H9 (cell line): ENCODE results near the gene OPRD1. TPM values are rescaled to one million over a fixed set of nuclear protein-coding genes. Genes with fewer than 3 reads are reported as not detected.

ENCODE experiments used
- DNase-seq: peaks from one replicate; pipeline ENCODE4 v3.0.0-alpha.2; 2017
- H2AFZ ChIP-seq: one replicate; pipeline ENCODE4 v1.6.1; 2013; ENCODE audit warnings: mild to moderate bottlenecking, low read length, control low read depth, moderate library complexity
- H2AK5ac ChIP-seq: 2 replicates; pipeline ENCODE4 v1.6.1; 2013; ENCODE audit warnings: low read length, control low read depth, mixed read lengths; ENCODE audit not compliant: insufficient read length
- H2BK120ac ChIP-seq: one replicate; pipeline ENCODE4 v1.6.1; 2013; ENCODE audit warnings: low read depth, mild to moderate bottlenecking, low read length, control low read depth, inconsistent platforms; ENCODE audit not compliant: poor library complexity, severe bottlenecking
- H2BK12ac ChIP-seq: 2 replicates; pipeline ENCODE4 v1.6.1; 2013; ENCODE audit warnings: low read length, control low read depth, mixed read lengths, low read depth; ENCODE audit not compliant: insufficient read length
- H2BK15ac ChIP-seq: 2 replicates; pipeline ENCODE4 v1.6.1; 2013; ENCODE audit warnings: low read depth, low read length, control low read depth
- H2BK20ac ChIP-seq: one replicate; pipeline ENCODE4 v1.6.1; 2013; ENCODE audit warnings: low read depth, mild to moderate bottlenecking, low read length, control low read depth, inconsistent platforms; ENCODE audit not compliant: poor library complexity, severe bottlenecking
- H2BK5ac ChIP-seq: 2 replicates; pipeline ENCODE4 v1.6.1; 2013; ENCODE audit warnings: low read length, control low read depth, mixed read lengths; ENCODE audit not compliant: insufficient read length
- H3K14ac ChIP-seq: 2 replicates; pipeline ENCODE4 v1.6.1; 2013; ENCODE audit warnings: low read length, control low read depth; ENCODE audit not compliant: insufficient read depth
- H3K18ac ChIP-seq: 2 replicates; pipeline ENCODE4 v1.6.1; 2013; ENCODE audit warnings: low read depth, mild to moderate bottlenecking, mixed read lengths, low read length, control low read depth; ENCODE audit not compliant: insufficient read length
- H3K23ac ChIP-seq: 2 replicates; pipeline ENCODE4 v1.6.1; 2013; ENCODE audit warnings: low read length, control low read depth, mixed read lengths, low read depth; ENCODE audit not compliant: insufficient read length
- H3K23me2 ChIP-seq: 2 replicates; pipeline ENCODE4 v1.6.1; 2013; ENCODE audit warnings: low read depth, mild to moderate bottlenecking, mixed read lengths, low read length, control low read depth; ENCODE audit not compliant: insufficient read length, poor library complexity, severe bottlenecking
- H3K27ac ChIP-seq: 2 replicates; pipeline ENCODE4 v1.5.1; 2013; ENCODE audit warnings: low read length, control low read depth, mixed read lengths, low read depth; ENCODE audit not compliant: insufficient read length
- H3K27me3 ChIP-seq: 2 replicates; pipeline ENCODE4 v1.6.1; 2013; ENCODE audit warnings: low read length, control low read depth, inconsistent platforms; ENCODE audit not compliant: insufficient read depth
- H3K4ac ChIP-seq: 2 replicates; pipeline ENCODE4 v1.6.1; 2013; ENCODE audit warnings: low read depth, mild to moderate bottlenecking, control low read depth, inconsistent platforms, low read length, moderate library complexity
- H3K4me1 ChIP-seq: 2 replicates; pipeline ENCODE4 v1.6.1; 2013; ENCODE audit warnings: low read length, control low read depth, inconsistent platforms; ENCODE audit not compliant: insufficient read depth
- H3K4me2 ChIP-seq: 2 replicates; pipeline ENCODE4 v1.6.1; 2013; ENCODE audit warnings: low read length, control low read depth, mixed read lengths; ENCODE audit not compliant: insufficient read length, insufficient read depth
- H3K56ac ChIP-seq: 2 replicates; pipeline ENCODE4 v1.6.1; 2013; ENCODE audit warnings: low read depth, mild to moderate bottlenecking, mixed read lengths, low read length, control low read depth; ENCODE audit not compliant: insufficient read length
- H3K79me1 ChIP-seq: 2 replicates; pipeline ENCODE4 v1.6.1; 2013; ENCODE audit warnings: low read depth, mild to moderate bottlenecking, moderate library complexity, low read length, control low read depth, inconsistent platforms; ENCODE audit not compliant: insufficient read depth, poor library complexity, severe bottlenecking
- H3K79me2 ChIP-seq: 2 replicates; pipeline ENCODE4 v1.6.1; 2013; ENCODE audit warnings: low read length, control low read depth, inconsistent platforms; ENCODE audit not compliant: insufficient read depth
- H3K9ac ChIP-seq: 2 replicates; pipeline ENCODE4 v1.6.1; 2013; ENCODE audit warnings: low read length, control low read depth, mixed read lengths; ENCODE audit not compliant: insufficient read length; ENCODE audit errors: extremely low read depth
- H3K9me3 ChIP-seq: one replicate; pipeline ENCODE4 v1.6.1; 2013; ENCODE audit warnings: low read depth, low read length, inconsistent platforms; ENCODE audit not compliant: control insufficient read depth
- H3T11ph ChIP-seq: one replicate; pipeline ENCODE4 v1.6.1; 2013; ENCODE audit warnings: mild to moderate bottlenecking, low read length, control low read depth, inconsistent platforms
- H4K20me1 ChIP-seq: one replicate; pipeline ENCODE4 v1.6.1; 2013; ENCODE audit not compliant: control insufficient read depth, insufficient read length, insufficient read depth
- H4K5ac ChIP-seq: 2 replicates; pipeline ENCODE4 v1.6.1; 2013; ENCODE audit warnings: low read depth, mild to moderate bottlenecking, mixed read lengths, low read length, control low read depth; ENCODE audit not compliant: insufficient read length
- H4K8ac ChIP-seq: replicated peaks from 2 replicates; pipeline ENCODE4 v1.6.1; 2013; ENCODE audit warnings: low read length, control low read depth, mixed read lengths, low read depth; ENCODE audit not compliant: insufficient read length
- H4K91ac ChIP-seq: 2 replicates; pipeline ENCODE4 v1.6.1; 2013; ENCODE audit warnings: low read depth, mild to moderate bottlenecking, moderate library complexity, mixed read lengths, low read length, control low read depth; ENCODE audit not compliant: insufficient read length
- H3K27ac Mint-ChIP-seq, 3 experiments: 2 replicates in 2 of 3; 3 replicates in 1 of 3; pipeline ENCODE4 v1.8.0; 2020 to 2021; ENCODE audit warnings: mixed read lengths in 3 of 3, mild to moderate bottlenecking in 1 of 3, moderate library complexity in 1 of 3
- H3K27me3 Mint-ChIP-seq: 2 replicates; pipeline ENCODE4 v1.8.0; 2021; ENCODE audit warnings: low read depth, mild to moderate bottlenecking, moderate library complexity, mixed read lengths
- H3K36me3 Mint-ChIP-seq, 3 experiments: 2 replicates in 2 of 3; 3 replicates in 1 of 3; pipeline ENCODE4 v1.8.0; 2020 to 2021; ENCODE audit warnings: low read depth in 3 of 3, mixed read lengths in 3 of 3; ENCODE audit not compliant: insufficient read depth in 1 of 3
- H3K4me1 Mint-ChIP-seq, 2 experiments: 2 replicates each; pipeline ENCODE4 v1.8.0; 2020; ENCODE audit warnings: mixed read lengths in 2 of 2
- H3K4me3 Mint-ChIP-seq, 2 experiments: 2 replicates in 1 of 2; 3 replicates in 1 of 2; pipeline ENCODE4 v1.8.0; 2020 to 2021; ENCODE audit warnings: mild to moderate bottlenecking in 2 of 2, mixed read lengths in 2 of 2, moderate library complexity in 1 of 2
- H3K9me3 Mint-ChIP-seq, 2 experiments: 2 replicates in 1 of 2; 3 replicates in 1 of 2; pipeline ENCODE4 v1.8.0; 2020; ENCODE audit warnings: mild to moderate bottlenecking in 2 of 2, mixed read lengths in 2 of 2, moderate library complexity in 1 of 2
- CTCF ChIP-seq: fragments of 200-600 bp; sonication (generic); conservative IDR thresholded peaks from 3 replicates; pipeline ENCODE4 v1.8.0; 2021; ENCODE audit warnings: antibody characterized with exemption, mild to moderate bottlenecking
- WGBS: extraction: QIAGEN DNeasy Blood & Tissue Kit; methylation state at CpG from one replicate; pipeline ENCODE4 v1.1.7; 2013; ENCODE audit warnings: missing lambda C conversion rate, low lambda C conversion rate, mixed read lengths; ENCODE audit not compliant: insufficient read length; ENCODE audit errors: extremely low coverage; 5-methylcytosine and 5-hydroxymethylcytosine counted together
- total RNA-seq: library from RNA; stranded (reverse); gene quantifications from 2 replicates; pipeline ENCODE4 v1.2.1, GENCODE V29; 2021

OPRD1 gene
- total RNA-seq, 1 experiment from 2014 or later, result 1.8 TPM

DNA sequence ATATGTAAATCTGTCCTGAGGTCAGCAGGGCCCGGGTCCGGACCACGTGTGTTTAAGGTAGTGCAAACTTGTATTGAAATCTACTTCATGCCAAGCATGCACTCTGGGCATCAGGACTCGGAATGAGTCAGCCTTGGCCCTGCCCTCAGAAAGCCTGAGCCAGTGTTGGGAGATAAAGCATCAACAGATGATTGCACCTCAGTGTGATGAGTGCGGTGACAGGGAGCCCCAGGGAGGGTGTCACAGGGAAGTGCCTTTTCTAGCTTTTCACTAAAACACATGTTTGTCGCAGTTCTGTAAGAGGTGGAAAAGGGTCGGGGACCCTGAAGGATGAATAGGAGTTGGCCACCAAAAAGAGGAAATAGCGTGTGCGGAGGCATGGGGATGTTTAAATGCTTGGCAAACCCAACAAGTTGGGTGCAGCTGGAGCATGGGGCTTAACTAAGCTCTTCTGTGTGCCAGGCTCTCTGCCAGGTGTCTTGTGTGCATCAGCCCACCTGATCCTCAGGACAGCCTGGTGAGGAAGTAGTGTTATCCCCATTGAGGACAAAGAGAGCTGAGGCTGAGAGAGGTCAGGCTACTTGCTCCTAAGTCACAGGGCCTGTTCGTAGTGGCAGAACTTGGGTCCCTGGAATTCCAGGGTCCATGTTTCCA lies 54.2 kb downstream of the OPRD1 start:
- Histone ChIP-seq H3K4ac (no peak overlapping the region), H2AK5ac (no peak overlapping the region), H3K79me2 (no peaks in the 10 kb centered on the region), H2AFZ (no peak overlapping the region), H4K5ac (no peak overlapping the region), H3K27me3 (no peaks in the 10 kb centered on the region), H3T11ph (no peak overlapping the region), H2BK5ac (no peak overlapping the region), H3K9ac (no peak overlapping the region), H2BK20ac (no peak overlapping the region), H4K8ac (no peak overlapping the region), H4K91ac (no peak overlapping the region), H3K27ac (no peak overlapping the region), H2BK15ac (no peak overlapping the region), H4K20me1 (no peaks in the 10 kb centered on the region), H3K23me2 (no peaks in the 10 kb centered on the region), H3K9me3 (no peaks in the 10 kb centered on the region), H3K4me1 (no peaks in the 10 kb centered on the region), H2BK120ac (no peak overlapping the region), H3K56ac (no peak overlapping the region), H3K4me2 (no peak overlapping the region), H2BK12ac (no peak overlapping the region), H3K18ac (no peak overlapping the region), H3K79me1 (no peaks in the 10 kb centered on the region), H3K23ac (no peak overlapping the region), H3K14ac (no peak overlapping the region)
- Mint-ChIP-seq H3K27ac (no peak overlapping the region; a peak in 2 of 7 replicates), H3K4me1 (peaks cover 5 to 15% of the 10 kb centered on the region in 2 experiments), H3K36me3 (no peaks in the 10 kb centered on the region; a peak in 1 of 7 replicates), H3K27me3 (no peaks in the 10 kb centered on the region; the same call in 1 of the 2 replicates), H3K9me3 (no peaks in the 10 kb centered on the region), H3K4me3 (no peak overlapping the region; a peak in 1 of 5 replicates)
- no CpG with 5 or more reads among the region's 10 CpGs for WGBS
- no peak for DNase-seq
- TF ChIP-seq CTCF, result no peak
